Panc1 (cell line): Measurements from ENCODE around the gene SMURF2. TPM values are rescaled to one million over a fixed set of nuclear protein-coding genes. Genes with fewer than 3 reads are reported as not detected.

Source experiments
- ATAC-seq: fragments of 200-7000 bp; cut with Tn5 transposase; 2 replicates; pipeline ENCODE4 v1.9.1; 2020; ENCODE audit warnings: mild to moderate bottlenecking, moderate library complexity
- BruUV-seq: library from RNA; stranded (reverse); fragments of 400-500 nt; replicated peaks from 2 replicates; lab custom pipeline; 2021; lab: Mats Ljungman, UMichigan
- CTCF ChIA-PET: fragments of 300-600 bp; sonication (Branson Sonifier 250); formaldehyde crosslinking; loops from one replicate; lab custom pipeline; 2022; ENCODE audit warnings: antibody characterized with exemption; lab: Charles Lee
- POLR2A ChIA-PET: fragments of 300-600 bp; sonication (Branson Sonifier 250); formaldehyde crosslinking; loops from one replicate; lab custom pipeline; 2022; ENCODE audit warnings: antibody characterized with exemption; lab: Charles Lee
- DNase-seq: peaks from one replicate; pipeline ENCODE4 v3.0.0-alpha.2; 2010; ENCODE audit warnings: low read depth, low spot score
- H3K27ac ChIP-seq: 2 replicates; pipeline ENCODE4 v1.5.1; 2011; ENCODE audit warnings: mild to moderate bottlenecking, low read length, inconsistent platforms
- H3K27me3 ChIP-seq: fragments of 200-500 bp; sonication (Bioruptor generic); 2 replicates; pipeline ENCODE4 v1.6.0; 2014; ENCODE audit warnings: low read length, inconsistent platforms; ENCODE audit not compliant: control insufficient read depth, insufficient read depth
- H3K36me3 ChIP-seq: fragments of 200-500 bp; sonication (Bioruptor generic); 2 replicates; pipeline ENCODE4 v1.5.1; 2014; ENCODE audit warnings: inconsistent platforms, mild to moderate bottlenecking, low read length, moderate library complexity; ENCODE audit not compliant: control insufficient read depth, insufficient read depth
- H3K4me1 ChIP-seq: 2 replicates; pipeline ENCODE4 v1.5.1; 2011; ENCODE audit warnings: inconsistent platforms, mild to moderate bottlenecking, low read length, moderate library complexity; ENCODE audit not compliant: control insufficient read depth, insufficient read depth
- H3K4me3 ChIP-seq, 2 experiments: 2 replicates each; pipeline ENCODE4 v1.5.1; 2011 to 2012; ENCODE audit warnings: low read depth in 2 of 2, low read length in 2 of 2, mild to moderate bottlenecking in 2 of 2, inconsistent platforms in 1 of 2, moderate library complexity in 1 of 2
- H3K9me3 ChIP-seq: fragments of 200-500 bp; sonication (Bioruptor generic); 2 replicates; pipeline ENCODE4 v1.5.1; 2014; ENCODE audit warnings: low read depth, mild to moderate bottlenecking, inconsistent platforms, low read length, moderate library complexity; ENCODE audit not compliant: control insufficient read depth, insufficient read depth
- CTCF ChIP-seq: fragments of 450-650 bp; IDR thresholded peaks from 2 replicates; pipeline ENCODE4 v1.5.1; 2017; ENCODE audit warnings: mild to moderate bottlenecking
- POLR2AphosphoS5 ChIP-seq: IDR thresholded peaks from 2 replicates; pipeline ENCODE4 v1.6.1; 2012; ENCODE audit warnings: mild to moderate bottlenecking, low read depth, low read length, moderate library complexity
- REST ChIP-seq, 2 experiments: IDR thresholded peaks; 2 replicates each; pipeline ENCODE4 v1.6.1; 2011 to 2012; ENCODE audit warnings: low read depth in 2 of 2, control low read depth in 1 of 2, low read length in 1 of 2, mild to moderate bottlenecking in 1 of 2, moderate library complexity in 1 of 2; ENCODE audit not compliant: insufficient read depth in 1 of 2
- SIN3A ChIP-seq: IDR thresholded peaks from 2 replicates; pipeline ENCODE4 v1.6.1; 2012; ENCODE audit warnings: low read depth, mild to moderate bottlenecking, low read length, moderate library complexity, borderline replicate concordance; ENCODE audit not compliant: insufficient read depth
- TCF7L2 ChIP-seq: IDR thresholded peaks from 2 replicates; pipeline ENCODE4 v1.6.1; 2011; ENCODE audit warnings: mild to moderate bottlenecking, low read depth, low read length, inconsistent platforms
- in situ Hi-C: cut with HindIII; loops from 2 replicates; pipeline ENCODE4 v1.10.0; 2016; ENCODE audit warnings: low sequenced_read_pairs, low pct_unique_long_range_greater_than_20kb
- intact Hi-C: fragments of 100-400 bp; cut with micrococcal nuclease; formaldehyde crosslinking; loops from one replicate; pipeline ENCODE4 v1.10.0; 2022; ENCODE audit not compliant: unreplicated experiment
- total RNA-seq: library from RNA; stranded (reverse); gene quantifications from one replicate; pipeline ENCODE4 v1.2.1, GENCODE V29; 2021; ENCODE audit not compliant: unreplicated experiment

Gene SMURF2
- total RNA-seq, 1 experiment from 2014 or later = 21.3 TPM

- ATAC-seq = no peak
- H3K4me1 ChIP-seq = no peaks in the 10 kb centered on the region
- no peaks in the 10 kb centered on the region for H3K9me3 ChIP-seq
- intact Hi-C loops = no loop called here
- no peak overlapping the region for H3K27ac ChIP-seq
- in situ Hi-C loops = no loop called here
- POLR2A ChIA-PET = no interaction called here
- H3K27me3 ChIP-seq = no peaks in the 10 kb centered on the region
- H3K36me3 ChIP-seq = peaks cover 23% of the 10 kb centered on the region
- TF ChIP-seq TCF7L2 (no peak), CTCF (no peak), SIN3A (no peak), POLR2AphosphoS5 (no peak), REST (IDR thresholded peaks at IDR 0.05; ENCODE audit: insufficient read depth in 1 of 2, low read depth in 2 of 2, low read length in 1 of 2) (no peak)
- CTCF ChIA-PET = no interaction called here
- H3K4me3 ChIP-seq = no peak overlapping the region
- no peak for DNase-seq
- no TSS peak for BruUV-seq
Measured at GRCh38 chr17:64531955-64532371, 130.1 kb downstream of the SMURF2 start.

GRCh38 chr17:64529221-64529620 is 132.9 kb downstream of the SMURF2 start:
- no peak overlapping the region for H3K27ac ChIP-seq
- no TSS peak for BruUV-seq
- DNase-seq = no peak
- H3K36me3 ChIP-seq = peaks cover 30% of the 10 kb centered on the region
- H3K4me1 ChIP-seq = no peaks in the 10 kb centered on the region
- no peaks in the 10 kb centered on the region for H3K27me3 ChIP-seq
- intact Hi-C loops (no loop called here), in situ Hi-C loops (no loop called here)
- CTCF ChIA-PET = no interaction called here
- no peak for TF ChIP-seq POLR2AphosphoS5
- TF ChIP-seq SIN3A = no peak
- TF ChIP-seq TCF7L2 = no peak
- no peak for TF ChIP-seq CTCF
- no peak for TF ChIP-seq REST (IDR thresholded peaks at IDR 0.05; ENCODE audit: insufficient read depth in 1 of 2, low read depth in 2 of 2, low read length in 1 of 2)
- no peak overlapping the region for H3K4me3 ChIP-seq
- no peak for ATAC-seq
- H3K9me3 ChIP-seq = no peaks in the 10 kb centered on the region
- POLR2A ChIA-PET = no interaction called here
